IMR-90 (cell line): ENCODE data around the gene POLR1G. TPM values are rescaled to one million over a fixed set of nuclear protein-coding genes. Genes with fewer than 3 reads are reported as not detected.

ENCODE experiments used
- ATAC-seq: fragments of 200-7000 bp; cut with Tn5 transposase; 2 replicates; pipeline ENCODE4 v1.9.1; 2020; ENCODE audit warnings: low read depth, mild to moderate bottlenecking, moderate library complexity
- BruUV-seq: library from RNA; stranded (reverse); fragments of 400-500 nt; replicated peaks from 2 replicates; lab custom pipeline; 2021; lab: Mats Ljungman, UMichigan
- CTCF ChIA-PET: fragments of 300-600 bp; formaldehyde crosslinking; extraction: SDS; loops from one replicate; lab custom pipeline; 2021; ENCODE audit warnings: antibody characterized with exemption; lab: Yijun Ruan, JAX
- POLR2A ChIA-PET: fragments of 300-600 bp; sonication (Branson Sonifier 250); formaldehyde crosslinking; loops from one replicate; lab custom pipeline; 2022; ENCODE audit warnings: antibody characterized with exemption; ENCODE audit not compliant: unreplicated experiment; lab: Charles Lee
- DNase-seq: peaks from one replicate; pipeline ENCODE4 v3.0.0; 2013
- H2AFZ ChIP-seq: replicated peaks from 2 replicates; pipeline ENCODE3; 2013; ENCODE audit warnings: low read length, mild to moderate bottlenecking; ENCODE audit not compliant: poor library complexity
- H2AK5ac ChIP-seq: 2 replicates; pipeline ENCODE4 v1.6.1; 2013; ENCODE audit warnings: low read depth, low read length, inconsistent platforms
- H2AK9ac ChIP-seq: replicated peaks from 2 replicates; pipeline ENCODE3; 2013; ENCODE audit warnings: mild to moderate bottlenecking, low read depth, low read length, moderate library complexity; ENCODE audit not compliant: poor library complexity
- H2BK120ac ChIP-seq: 2 replicates; pipeline ENCODE4 v1.6.1; 2013; ENCODE audit warnings: low read depth, low read length, inconsistent platforms
- H2BK15ac ChIP-seq: 3 replicates; pipeline ENCODE4 v1.6.1; 2013; ENCODE audit warnings: low read depth, low read length, inconsistent platforms
- H2BK20ac ChIP-seq: 2 replicates; pipeline ENCODE4 v1.6.1; 2013; ENCODE audit warnings: low read depth, mild to moderate bottlenecking, inconsistent platforms, low read length, moderate library complexity
- H2BK5ac ChIP-seq: 2 replicates; pipeline ENCODE4 v1.6.1; 2013; ENCODE audit warnings: mild to moderate bottlenecking, low read depth, low read length, inconsistent platforms; ENCODE audit not compliant: poor library complexity, severe bottlenecking
- H3K14ac ChIP-seq: replicated peaks from 2 replicates; pipeline ENCODE4 v1.6.1; 2013; ENCODE audit warnings: low read depth, low read length, inconsistent platforms
- H3K18ac ChIP-seq: 2 replicates; pipeline ENCODE4 v1.6.1; 2013; ENCODE audit warnings: low read depth, low read length, control low read depth
- H3K23ac ChIP-seq: 2 replicates; pipeline ENCODE4 v1.6.1; 2013; ENCODE audit warnings: low read depth, low read length, inconsistent platforms
- H3K27ac ChIP-seq: 2 replicates; pipeline ENCODE4 v1.5.1; 2013; ENCODE audit warnings: mild to moderate bottlenecking, control low read depth, low read length; ENCODE audit not compliant: insufficient read depth
- H3K27me3 ChIP-seq: 2 replicates; pipeline ENCODE4 v1.6.1; 2013; ENCODE audit warnings: low read length; ENCODE audit not compliant: control insufficient read depth, insufficient read depth
- H3K36me3 ChIP-seq: 2 replicates; pipeline ENCODE4 v1.6.1; 2013; ENCODE audit warnings: low read length, mixed read lengths; ENCODE audit not compliant: control insufficient read depth, insufficient read depth
- H3K4ac ChIP-seq: 2 replicates; pipeline ENCODE4 v1.6.1; 2013; ENCODE audit warnings: low read depth, low read length, inconsistent platforms
- H3K4me1 ChIP-seq: 2 replicates; pipeline ENCODE4 v1.6.1; 2013; ENCODE audit warnings: low read length, mixed read lengths; ENCODE audit not compliant: control insufficient read depth, insufficient read depth
- H3K4me2 ChIP-seq: 2 replicates; pipeline ENCODE4 v1.6.1; 2013; ENCODE audit warnings: low read depth, mild to moderate bottlenecking, control low read depth, low read length, moderate library complexity
- H3K4me3 ChIP-seq: 2 replicates; pipeline ENCODE4 v1.5.1; 2013; ENCODE audit warnings: low read depth, mild to moderate bottlenecking, control low read depth, low read length, moderate library complexity; ENCODE audit not compliant: insufficient read depth
- H3K56ac ChIP-seq: 2 replicates; pipeline ENCODE4 v1.6.1; 2013; ENCODE audit warnings: low read length, inconsistent platforms; ENCODE audit not compliant: insufficient read depth; ENCODE audit errors: extremely low read depth
- H3K79me1 ChIP-seq, 2 experiments: 2 replicates each; pipeline ENCODE4 v1.6.1; 2013; ENCODE audit warnings: low read length in 2 of 2, inconsistent platforms in 1 of 2, low read depth in 1 of 2
- H3K9ac ChIP-seq: 2 replicates; pipeline ENCODE4 v1.6.1; 2013; ENCODE audit warnings: low read depth, low read length, control low read depth
- H3K9me1 ChIP-seq: 2 replicates; pipeline ENCODE4 v1.6.1; 2013; ENCODE audit warnings: low read length, inconsistent platforms; ENCODE audit not compliant: insufficient read depth
- H3K9me3 ChIP-seq: 2 replicates; pipeline ENCODE4 v1.6.1; 2013; ENCODE audit warnings: low read length; ENCODE audit not compliant: control insufficient read depth, insufficient read depth
- H4K20me1 ChIP-seq: 2 replicates; pipeline ENCODE4 v1.6.1; 2013; ENCODE audit warnings: low read length, inconsistent platforms; ENCODE audit not compliant: insufficient read depth
- H4K5ac ChIP-seq: 2 replicates; pipeline ENCODE4 v1.6.1; 2013; ENCODE audit warnings: mild to moderate bottlenecking, low read depth, low read length, control low read depth
- H4K8ac ChIP-seq, 2 experiments: 2 replicates each; pipeline ENCODE4 v1.6.1; 2013; ENCODE audit warnings: low read depth in 2 of 2, low read length in 2 of 2, control low read depth in 1 of 2, inconsistent platforms in 1 of 2
- H4K91ac ChIP-seq: 2 replicates; pipeline ENCODE4 v1.6.1; 2013; ENCODE audit warnings: low read depth, low read length, inconsistent platforms; ENCODE audit not compliant: insufficient read depth
- CHD1 ChIP-seq: IDR thresholded peaks from 2 replicates; pipeline ENCODE4 v1.6.1; 2012; ENCODE audit warnings: low read depth, low read length, improper control_type of control experiment
- MAZ ChIP-seq: IDR thresholded peaks from 2 replicates; pipeline ENCODE4 v1.6.1; 2012; ENCODE audit warnings: low read depth, mild to moderate bottlenecking, low read length, improper control_type of control experiment, moderate library complexity, borderline replicate concordance
- MXI1 ChIP-seq: IDR thresholded peaks from 2 replicates; pipeline ENCODE4 v1.6.1; 2012; ENCODE audit warnings: low read depth, mild to moderate bottlenecking, low read length, moderate library complexity, borderline replicate concordance
- NFE2L2 ChIP-seq: fragments of 150-350 bp; IDR thresholded peaks from 2 replicates; pipeline ENCODE4 v1.6.1; 2016; ENCODE audit warnings: low read depth, mild to moderate bottlenecking, low read length
- POLR2A ChIP-seq: IDR thresholded peaks from 2 replicates; pipeline ENCODE4 v1.6.1; 2012; ENCODE audit warnings: mild to moderate bottlenecking, low read depth, low read length
- RAD21 ChIP-seq: IDR thresholded peaks from 2 replicates; pipeline ENCODE4 v1.6.1; 2012; ENCODE audit warnings: low read length, improper control_type of control experiment
- RCOR1 ChIP-seq: IDR thresholded peaks from 2 replicates; pipeline ENCODE4 v1.6.1; 2012; ENCODE audit warnings: mild to moderate bottlenecking, low read length, improper control_type of control experiment; ENCODE audit not compliant: insufficient replicate concordance
- RFX5 ChIP-seq: IDR thresholded peaks from 2 replicates; pipeline ENCODE4 v1.8.0; 2012; ENCODE audit warnings: low read depth, mild to moderate bottlenecking, low read length, moderate library complexity
- SMC3 ChIP-seq: fragments of 150-350 bp; IDR thresholded peaks from 2 replicates; pipeline ENCODE4 v1.6.1; 2016; ENCODE audit warnings: low read depth, mild to moderate bottlenecking, antibody characterized with exemption, low read length, moderate library complexity
- WGBS, 2 experiments: methylation state at CpG; one replicate each; pipeline versions ENCODE4 v1.1.5 to v1.1.7; 2013; ENCODE audit warnings: missing lambda C conversion rate in 2 of 2; ENCODE audit not compliant: insufficient read length in 1 of 2; ENCODE audit errors: extremely low coverage in 2 of 2; 5-methylcytosine and 5-hydroxymethylcytosine counted together
- dilution Hi-C: fragments of 300-500 bp; cut with HindIII; formaldehyde crosslinking; loops from one replicate; pipeline ENCODE4 v1.14.3; 2018; ENCODE audit warnings: low sequenced_read_pairs; ENCODE audit not compliant: unreplicated experiment
- in situ Hi-C: fragments of 300-500 bp; cut with MboI; formaldehyde crosslinking; loops from 3 replicates; pipeline ENCODE4 v1.14.3; 2019; ENCODE audit warnings: low sequenced_read_pairs, inconsistent platforms, mixed read lengths
- intact Hi-C: fragments of 100-400 bp; cut with micrococcal nuclease; formaldehyde crosslinking; loops from 2 replicates; pipeline ENCODE4 v1.10.0; 2022
- polyA plus RNA-seq, 3 experiments: library from polyadenylated mRNA; depleted of rRNA; stranded (reverse); fragments of >200 nt; gene quantifications; 2 replicates each; pipeline ENCODE4 v1.2.3, GENCODE V29; 2012; ENCODE audit warnings: low replicate concordance in 1 of 3
- total RNA-seq: library from RNA; depleted of rRNA; stranded (reverse); fragments of >200 nt; gene quantifications from 2 replicates; pipeline ENCODE4 v1.2.3, GENCODE V29; 2012
- TF ChIP-seq, protein P1 (sequence below): fragments of 150-350 bp; IDR thresholded peaks from 2 replicates; pipeline ENCODE4 v1.6.1; 2017; ENCODE audit warnings: mild to moderate bottlenecking, antibody characterized with exemption, low read length, low read depth
- TF ChIP-seq, protein P2 (sequence below): fragments of 150-350 bp; IDR thresholded peaks from 2 replicates; pipeline ENCODE4 v1.6.1; 2016; ENCODE audit warnings: low read depth, mild to moderate bottlenecking, low read length, moderate library complexity, borderline replicate concordance

POLR1G gene
- total and polyA plus RNA-seq, 2 of the 4 experiments (the other 2 are of a cell fraction), result 8.0 to 12.5 TPM

DNA sequence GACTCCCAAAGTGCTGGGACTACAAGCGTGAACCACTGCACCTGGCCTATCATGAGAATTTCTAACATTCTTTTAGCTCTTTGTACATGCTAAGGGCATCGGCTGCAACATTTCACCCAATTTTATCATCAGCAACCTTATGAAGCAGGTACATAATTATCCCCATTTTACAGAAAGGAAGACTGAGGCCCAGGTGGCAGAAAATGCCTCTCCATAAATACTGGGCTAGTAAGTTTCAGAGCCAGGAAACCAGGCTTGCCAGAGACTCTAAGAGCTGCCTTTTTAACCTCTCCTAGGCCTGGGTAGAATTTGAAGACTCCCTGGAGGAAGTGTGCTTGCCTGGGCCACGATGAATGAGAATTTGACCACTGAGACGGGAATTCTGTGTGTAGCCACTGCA lies 38.3 kb upstream of the POLR1G start:
- no peak overlapping the region for H3K18ac ChIP-seq
- H2BK5ac ChIP-seq, result no peak overlapping the region
- ChIA-PET CTCF (interaction anchor here (1.1 kb wide), 1 partner anchor 71 kb away, joined by 3 read pairs; no protein-coding TSS in a partner anchor), POLR2A (no interaction called here)
- TF ChIP-seq RAD21 (no peak), MAZ (no peak), MXI1 (no peak), SMC3 (no peak), CHD1 (no peak), RCOR1 (no peak), NFE2L2 (no peak), POLR2A (no peak), RFX5 (no peak)
- TF ChIP-seq, protein P1, sequence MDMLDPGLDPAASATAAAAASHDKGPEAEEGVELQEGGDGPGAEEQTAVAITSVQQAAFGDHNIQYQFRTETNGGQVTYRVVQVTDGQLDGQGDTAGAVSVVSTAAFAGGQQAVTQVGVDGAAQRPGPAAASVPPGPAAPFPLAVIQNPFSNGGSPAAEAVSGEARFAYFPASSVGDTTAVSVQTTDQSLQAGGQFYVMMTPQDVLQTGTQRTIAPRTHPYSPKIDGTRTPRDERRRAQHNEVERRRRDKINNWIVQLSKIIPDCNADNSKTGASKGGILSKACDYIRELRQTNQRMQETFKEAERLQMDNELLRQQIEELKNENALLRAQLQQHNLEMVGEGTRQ, result no peak
- TF ChIP-seq, protein P2, sequence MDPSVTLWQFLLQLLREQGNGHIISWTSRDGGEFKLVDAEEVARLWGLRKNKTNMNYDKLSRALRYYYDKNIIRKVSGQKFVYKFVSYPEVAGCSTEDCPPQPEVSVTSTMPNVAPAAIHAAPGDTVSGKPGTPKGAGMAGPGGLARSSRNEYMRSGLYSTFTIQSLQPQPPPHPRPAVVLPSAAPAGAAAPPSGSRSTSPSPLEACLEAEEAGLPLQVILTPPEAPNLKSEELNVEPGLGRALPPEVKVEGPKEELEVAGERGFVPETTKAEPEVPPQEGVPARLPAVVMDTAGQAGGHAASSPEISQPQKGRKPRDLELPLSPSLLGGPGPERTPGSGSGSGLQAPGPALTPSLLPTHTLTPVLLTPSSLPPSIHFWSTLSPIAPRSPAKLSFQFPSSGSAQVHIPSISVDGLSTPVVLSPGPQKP, result no peak
- DNase-seq, result no peak
- no peak overlapping the region for H3K27ac ChIP-seq
- no peak overlapping the region for H4K8ac ChIP-seq
- WGBS, 2 experiments, result 88% methylated on average over 2 of the region's 4 CpGs; no CpG with 5 or more reads in 1 of the 2 experiments
- peaks cover 21 to 35% of the 10 kb centered on the region in 2 experiments for H3K79me1 ChIP-seq
- H3K36me3 ChIP-seq, result peaks cover 15% of the 10 kb centered on the region
- peaks cover 9% of the 10 kb centered on the region for H3K9me1 ChIP-seq
- H2AK9ac ChIP-seq, result no peak overlapping the region
- H4K91ac ChIP-seq, result no peak overlapping the region
- H4K20me1 ChIP-seq, result no peaks in the 10 kb centered on the region
- H3K23ac ChIP-seq, result no peak overlapping the region
- no peak overlapping the region for H2AK5ac ChIP-seq
- H3K9me3 ChIP-seq, result no peaks in the 10 kb centered on the region
- H3K9ac ChIP-seq, result no peak overlapping the region
- no peak overlapping the region for H3K56ac ChIP-seq
- H2BK120ac ChIP-seq, result no peak overlapping the region
- ATAC-seq, result no peak
- dilution Hi-C loops, result no loop called here
- no peak overlapping the region for H2AFZ ChIP-seq
- no peak overlapping the region for H3K4me3 ChIP-seq
- intact Hi-C loops, result no loop called here
- H4K5ac ChIP-seq, result no peak overlapping the region
- no TSS peak for BruUV-seq
- H3K4me2 ChIP-seq, result no peak overlapping the region
- H2BK20ac ChIP-seq, result no peak overlapping the region
- H3K27me3 ChIP-seq, result no peaks in the 10 kb centered on the region
- peaks cover 4% of the 10 kb centered on the region for H3K4me1 ChIP-seq
- in situ Hi-C loops, result no loop called here
- no peak overlapping the region for H3K14ac ChIP-seq
- no peak overlapping the region for H2BK15ac ChIP-seq
- no peak overlapping the region for H3K4ac ChIP-seq
